Smooth muscle cell (in vitro differentiated cells): ENCODE results near the gene RPH3AL. TPM values are rescaled to one million over a fixed set of nuclear protein-coding genes. Genes with fewer than 3 reads are reported as not detected.

Experiments used
- DNase-seq: peaks from one replicate; lab custom pipeline; 2025; ENCODE audit not compliant: unreplicated experiment; lab: John Stamatoyannopoulos, UW
- H2AFZ ChIP-seq: fragments of 200-600 bp; sonication (generic); 2 replicates; pipeline ENCODE4 v1.6.0; 2016; ENCODE audit warnings: antibody characterized with exemption, low read depth, mild to moderate bottlenecking
- H3F3A ChIP-seq: fragments of 200-600 bp; sonication (generic); 2 replicates; pipeline ENCODE4 v1.6.0; 2017; ENCODE audit warnings: antibody characterized with exemption, low read depth
- H3K27ac ChIP-seq: fragments of 200-600 bp; sonication (generic); 2 replicates; pipeline ENCODE4 v1.5.1; 2016; ENCODE audit warnings: low read depth, mild to moderate bottlenecking
- H3K27me3 ChIP-seq: fragments of 200-600 bp; sonication (generic); 2 replicates; pipeline ENCODE4 v1.6.1; 2016; ENCODE audit warnings: low read depth, mild to moderate bottlenecking
- H3K36me3 ChIP-seq: fragments of 200-600 bp; sonication (generic); 2 replicates; pipeline ENCODE4 v1.5.1; 2016; ENCODE audit warnings: low read depth
- H3K4me1 ChIP-seq: fragments of 200-600 bp; sonication (generic); 2 replicates; pipeline ENCODE4 v1.5.1; 2016; ENCODE audit warnings: low read depth
- H3K4me2 ChIP-seq: fragments of 200-600 bp; sonication (generic); 2 replicates; pipeline ENCODE4 v1.6.0; 2016; ENCODE audit warnings: mild to moderate bottlenecking
- H3K4me3 ChIP-seq: fragments of 200-600 bp; sonication (generic); 2 replicates; pipeline ENCODE4 v1.5.1; 2016; ENCODE audit warnings: mild to moderate bottlenecking
- H3K79me2 ChIP-seq: fragments of 200-600 bp; sonication (generic); 2 replicates; pipeline ENCODE4 v1.6.0; 2016; ENCODE audit warnings: low read depth, mild to moderate bottlenecking
- H3K9ac ChIP-seq: fragments of 200-600 bp; sonication (generic); 2 replicates; pipeline ENCODE4 v1.6.0; 2016; ENCODE audit warnings: low read depth
- H3K9me3 ChIP-seq: fragments of 200-600 bp; sonication (generic); replicated peaks from 2 replicates; pipeline ENCODE4 v1.5.1; 2016; ENCODE audit warnings: low read depth
- H4K20me1 ChIP-seq: fragments of 200-600 bp; sonication (generic); 2 replicates; pipeline ENCODE4 v1.6.0; 2016; ENCODE audit warnings: low read depth
- WGBS: methylation state at CpG from one replicate; pipeline ENCODE4 v1.1.7; 2016; ENCODE audit warnings: low lambda C conversion rate; 5-methylcytosine and 5-hydroxymethylcytosine counted together
- polyA plus RNA-seq: library from polyadenylated mRNA; unstranded; fragments of >200 nt; fragmentation: Nextera tagmentation; extraction: Ambion mirVana; gene quantifications from 2 replicates; pipeline ENCODE4 v1.2.1, GENCODE V29; 2016
- total RNA-seq: library from RNA; depleted of rRNA; stranded (reverse); fragments of >200 nt; gene quantifications from 2 replicates; pipeline ENCODE4 v1.2.3, GENCODE V29; 2014
- TF ChIP-seq, protein P1 (sequence below): fragments of 200-600 bp; sonication (generic); IDR thresholded peaks from 2 replicates; pipeline ENCODE4 v1.5.1; 2017; ENCODE audit warnings: borderline replicate concordance, mild to moderate bottlenecking, antibody characterized with exemption; ENCODE audit not compliant: insufficient read depth, poor library complexity, severe bottlenecking

Gene RPH3AL
- total and polyA plus RNA-seq, 2 experiments from 2014 or later = 1.8 to 3.3 TPM

DNA sequence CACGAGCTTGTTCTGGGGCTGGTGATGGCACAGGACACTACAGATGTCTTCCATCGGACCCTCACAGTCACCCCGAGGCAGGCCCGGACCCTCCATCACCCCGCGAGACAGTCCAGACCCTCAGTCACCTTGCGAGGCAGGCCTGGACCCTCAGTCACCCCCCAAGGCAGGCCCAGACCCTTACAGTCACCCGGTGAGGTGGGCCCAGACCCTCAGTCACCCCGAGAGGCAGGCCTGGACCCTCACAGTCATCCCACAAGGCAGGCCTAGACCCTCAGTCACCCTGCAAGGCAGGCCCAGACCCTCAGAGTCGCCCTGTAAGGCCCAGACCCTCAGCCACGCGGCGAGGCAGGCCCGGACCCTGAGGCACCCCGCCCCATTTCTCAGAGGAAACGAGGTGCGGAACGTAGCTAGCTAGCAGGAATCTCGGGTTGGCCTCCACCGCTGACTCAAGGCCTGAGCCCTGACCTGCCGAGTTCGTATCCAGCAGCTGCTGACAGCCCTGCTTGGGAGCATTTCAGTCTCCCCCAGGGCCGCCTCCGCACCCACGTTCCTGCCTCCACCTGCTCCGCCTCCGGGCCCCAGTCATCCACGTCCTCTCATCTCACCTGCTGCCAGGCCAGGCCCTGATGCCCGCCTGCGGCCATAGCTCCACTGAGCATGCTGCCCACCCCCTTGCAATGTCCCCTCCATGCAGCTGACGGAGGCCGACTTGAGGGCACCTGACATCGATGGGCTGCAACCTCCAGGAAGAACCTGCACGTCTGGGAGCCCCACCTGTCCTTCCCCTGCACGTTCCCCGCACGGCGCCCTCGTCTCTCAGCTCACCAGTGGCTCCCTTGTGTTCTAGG, 28.7 kb downstream of the RPH3AL start:
- no peak overlapping the region for H3K4me3 ChIP-seq
- H3K36me3 ChIP-seq = no peaks in the 10 kb centered on the region
- no peaks in the 10 kb centered on the region for H3F3A ChIP-seq
- WGBS = 94% methylated on average over 39 of the region's 39 CpGs
- no peaks in the 10 kb centered on the region for H3K79me2 ChIP-seq
- TF ChIP-seq, protein P1, sequence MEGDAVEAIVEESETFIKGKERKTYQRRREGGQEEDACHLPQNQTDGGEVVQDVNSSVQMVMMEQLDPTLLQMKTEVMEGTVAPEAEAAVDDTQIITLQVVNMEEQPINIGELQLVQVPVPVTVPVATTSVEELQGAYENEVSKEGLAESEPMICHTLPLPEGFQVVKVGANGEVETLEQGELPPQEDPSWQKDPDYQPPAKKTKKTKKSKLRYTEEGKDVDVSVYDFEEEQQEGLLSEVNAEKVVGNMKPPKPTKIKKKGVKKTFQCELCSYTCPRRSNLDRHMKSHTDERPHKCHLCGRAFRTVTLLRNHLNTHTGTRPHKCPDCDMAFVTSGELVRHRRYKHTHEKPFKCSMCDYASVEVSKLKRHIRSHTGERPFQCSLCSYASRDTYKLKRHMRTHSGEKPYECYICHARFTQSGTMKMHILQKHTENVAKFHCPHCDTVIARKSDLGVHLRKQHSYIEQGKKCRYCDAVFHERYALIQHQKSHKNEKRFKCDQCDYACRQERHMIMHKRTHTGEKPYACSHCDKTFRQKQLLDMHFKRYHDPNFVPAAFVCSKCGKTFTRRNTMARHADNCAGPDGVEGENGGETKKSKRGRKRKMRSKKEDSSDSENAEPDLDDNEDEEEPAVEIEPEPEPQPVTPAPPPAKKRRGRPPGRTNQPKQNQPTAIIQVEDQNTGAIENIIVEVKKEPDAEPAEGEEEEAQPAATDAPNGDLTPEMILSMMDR = no peak
- no peak overlapping the region for H3K9ac ChIP-seq
- H3K4me2 ChIP-seq = no peak overlapping the region
- H3K27ac ChIP-seq = no peak overlapping the region
- no peaks in the 10 kb centered on the region for H3K27me3 ChIP-seq
- H3K9me3 ChIP-seq = no peaks in the 10 kb centered on the region
- H2AFZ ChIP-seq = no peak overlapping the region
- H4K20me1 ChIP-seq = no peaks in the 10 kb centered on the region
- DNase-seq = no peak
- H3K4me1 ChIP-seq = peaks cover 7% of the 10 kb centered on the region

DNA sequence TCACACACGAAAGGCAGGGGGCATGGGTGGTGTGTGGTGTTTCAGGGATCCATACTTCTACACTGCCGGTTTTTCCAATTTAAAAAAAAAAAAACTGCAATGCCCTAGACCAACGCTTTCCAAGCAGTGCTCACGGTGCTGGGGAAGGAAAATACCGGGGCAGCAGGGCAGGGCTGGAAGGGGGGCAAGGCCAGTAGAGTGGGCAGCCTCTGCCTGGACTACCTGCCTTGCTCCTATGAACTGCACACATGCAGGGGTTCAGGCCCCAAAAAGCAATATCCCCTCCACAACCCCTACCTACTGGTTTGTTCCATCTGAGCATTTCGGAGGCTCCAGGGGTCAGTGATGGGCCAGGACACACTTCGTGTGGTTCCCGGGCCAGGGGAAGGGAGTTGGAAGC, 29.4 kb downstream of the RPH3AL start:
- Histone ChIP-seq H4K20me1 (no peaks in the 10 kb centered on the region), H3K79me2 (no peaks in the 10 kb centered on the region), H3K9ac (no peak overlapping the region), H3K36me3 (no peaks in the 10 kb centered on the region), H3K4me2 (no peak overlapping the region), H3F3A (no peaks in the 10 kb centered on the region), H3K4me3 (no peak overlapping the region), H3K27me3 (no peaks in the 10 kb centered on the region), H3K4me1 (peaks cover 7% of the 10 kb centered on the region), H3K27ac (no peak overlapping the region), H3K9me3 (no peaks in the 10 kb centered on the region), H2AFZ (no peak overlapping the region)
- TF ChIP-seq, protein P1 = no peak
- WGBS = 90% methylated on average over 8 of the region's 8 CpGs
- DNase-seq = no peak

DNA sequence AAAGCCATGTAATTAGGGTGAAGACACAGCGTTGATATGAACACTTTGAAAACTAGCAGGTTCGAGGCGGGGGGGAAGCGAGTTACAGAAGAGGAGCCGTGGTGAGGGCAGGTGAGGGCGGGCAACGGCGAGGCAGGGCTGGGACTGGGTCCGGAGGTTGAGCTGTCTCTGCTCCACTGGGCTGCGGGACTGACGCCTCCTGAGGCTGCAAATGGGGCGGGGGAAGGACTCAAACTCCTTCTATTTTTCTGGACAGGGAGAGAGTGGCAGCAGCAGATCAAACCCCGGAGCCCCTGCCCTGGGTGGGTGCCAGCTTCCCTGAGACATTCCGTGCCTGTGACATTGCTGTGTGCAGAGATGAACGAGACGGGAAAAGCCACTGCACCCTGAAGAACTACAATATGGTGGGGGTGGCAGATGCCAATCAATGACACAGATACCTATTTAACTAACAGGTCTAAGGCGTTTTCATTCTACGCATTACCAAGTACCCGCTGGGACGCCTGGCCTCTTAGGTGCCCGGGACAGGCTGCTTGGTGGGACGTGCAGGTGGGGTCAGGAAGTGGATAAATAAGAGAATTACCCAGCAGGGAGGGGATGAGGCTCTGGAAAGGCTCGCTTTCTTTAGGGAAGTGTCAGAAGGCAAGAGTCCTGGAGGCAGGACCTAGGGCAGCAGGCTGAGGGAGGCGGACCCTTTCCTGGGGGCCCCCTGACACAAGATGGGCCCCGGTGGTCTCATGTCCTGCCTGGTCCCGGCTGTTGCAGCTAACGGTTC, 30.4 kb downstream of the RPH3AL start:
- no peaks in the 10 kb centered on the region for H3K27me3 ChIP-seq
- no peaks in the 10 kb centered on the region for H3K79me2 ChIP-seq
- H3K9me3 ChIP-seq = no peaks in the 10 kb centered on the region
- H3K4me1 ChIP-seq = peaks cover 7% of the 10 kb centered on the region
- H3K4me3 ChIP-seq = no peak overlapping the region
- H4K20me1 ChIP-seq = no peaks in the 10 kb centered on the region
- no peak for DNase-seq
- H3K9ac ChIP-seq = no peak overlapping the region
- no peak overlapping the region for H3K4me2 ChIP-seq
- 85% methylated on average over 27 of the region's 27 CpGs for WGBS
- H3F3A ChIP-seq = no peaks in the 10 kb centered on the region
- no peak overlapping the region for H2AFZ ChIP-seq
- H3K27ac ChIP-seq = no peak overlapping the region
- TF ChIP-seq, protein P1 = no peak
- no peaks in the 10 kb centered on the region for H3K36me3 ChIP-seq
